Muscle of leg (tissue), 11 donors: ENCODE results near the gene TMEM163. TPM values are rescaled to one million over a fixed set of nuclear protein-coding genes. Genes with fewer than 3 reads are reported as not detected.
"Not testable (repeated sequence)": the region's sequence is repeated elsewhere in the genome, so short reads cannot be mapped to it uniquely, and the experiment has no call there.

Source experiments
- DNase-seq: peaks from one replicate; pipeline ENCODE4 v3.0.0; 2013
- H3K27ac ChIP-seq: one replicate; pipeline ENCODE4 v1.5.1; 2013; ENCODE audit warnings: mild to moderate bottlenecking, low read length, control low read depth
- H3K27me3 ChIP-seq: one replicate; pipeline ENCODE4 v1.6.1; 2013; ENCODE audit warnings: low read length; ENCODE audit not compliant: control insufficient read depth, insufficient read depth
- H3K36me3 ChIP-seq: one replicate; pipeline ENCODE4 v1.6.1; 2013; ENCODE audit warnings: low read length; ENCODE audit not compliant: control insufficient read depth, insufficient read depth
- H3K4me1 ChIP-seq: one replicate; pipeline ENCODE4 v1.6.1; 2013; ENCODE audit warnings: low read length; ENCODE audit not compliant: control insufficient read depth, insufficient read depth
- H3K4me3 ChIP-seq: one replicate; pipeline ENCODE4 v1.5.1; 2013; ENCODE audit warnings: low read length, control low read depth
- H3K9me3 ChIP-seq: replicated peaks from 2 replicates; pipeline ENCODE4 v1.6.1; 2013; ENCODE audit warnings: low read depth, low read length; ENCODE audit not compliant: control insufficient read depth
- WGBS: methylation state at CpG from one replicate; pipeline ENCODE4 v1.1.5; 2013; ENCODE audit warnings: missing lambda C conversion rate; ENCODE audit not compliant: insufficient coverage; 5-methylcytosine and 5-hydroxymethylcytosine counted together
- polyA plus RNA-seq, 8 donors: library from polyadenylated mRNA; unstranded; fragments of 120-200 nt; gene quantifications; one replicate each; pipeline versions ENCODE4 v1.2.1 to v1.2.3, GENCODE V29; 2013; ENCODE audit warnings: inconsistent platforms in 1 of 8, low replicate concordance in 1 of 8; ENCODE audit not compliant: insufficient read length in 8 of 8, insufficient read depth in 1 of 8
- total RNA-seq: library from RNA; stranded (reverse); fragments of 120-200 nt; gene quantifications from one replicate; pipeline ENCODE4 v1.2.4, GENCODE V29; 2013

TMEM163 gene
- total and polyA plus RNA-seq, 9 donors: 0.66 to 3.5 (median 1.8) TPM

DNA sequence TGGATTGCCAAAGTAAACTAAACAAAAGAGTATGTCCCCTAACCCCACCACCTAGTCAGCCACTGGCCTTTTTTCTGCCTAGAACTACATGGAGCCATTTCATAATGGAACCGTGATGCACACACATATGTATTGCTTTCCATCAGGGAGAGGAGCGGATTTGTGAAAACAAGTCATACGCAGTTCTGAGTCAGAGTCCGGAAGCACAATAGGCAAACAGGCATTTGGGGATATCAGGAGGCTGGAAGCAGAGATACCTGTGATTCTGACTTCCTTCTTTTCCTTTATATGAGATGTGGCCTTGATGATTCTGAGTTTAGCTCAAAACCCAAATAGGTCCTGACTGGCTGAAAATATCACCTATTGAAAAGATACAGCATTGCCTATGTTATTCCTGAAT is 93.5 kb downstream of the TMEM163 start:
- no peak overlapping the region for H3K27ac ChIP-seq
- no peaks in the 10 kb centered on the region for H3K4me1 ChIP-seq
- no peak overlapping the region for H3K4me3 ChIP-seq
- H3K27me3 ChIP-seq: no peaks in the 10 kb centered on the region
- WGBS: 80% methylated on average over 1 of the region's 4 CpGs
- no peak for DNase-seq
- H3K9me3 ChIP-seq: no peaks in the 10 kb centered on the region
- H3K36me3 ChIP-seq: no peaks in the 10 kb centered on the region

GRCh38 chr2:134623796-134624195 is 95.0 kb downstream of the TMEM163 start:
- peaks cover 2% of the 10 kb centered on the region for H3K9me3 ChIP-seq
- no peaks in the 10 kb centered on the region for H3K36me3 ChIP-seq
- no CpG with 5 or more reads among the region's 3 CpGs for WGBS
- H3K4me3 ChIP-seq: no peak overlapping the region
- no peaks in the 10 kb centered on the region for H3K4me1 ChIP-seq
- no peak for DNase-seq
- H3K27ac ChIP-seq: no peak overlapping the region
- no peaks in the 10 kb centered on the region for H3K27me3 ChIP-seq

DNA sequence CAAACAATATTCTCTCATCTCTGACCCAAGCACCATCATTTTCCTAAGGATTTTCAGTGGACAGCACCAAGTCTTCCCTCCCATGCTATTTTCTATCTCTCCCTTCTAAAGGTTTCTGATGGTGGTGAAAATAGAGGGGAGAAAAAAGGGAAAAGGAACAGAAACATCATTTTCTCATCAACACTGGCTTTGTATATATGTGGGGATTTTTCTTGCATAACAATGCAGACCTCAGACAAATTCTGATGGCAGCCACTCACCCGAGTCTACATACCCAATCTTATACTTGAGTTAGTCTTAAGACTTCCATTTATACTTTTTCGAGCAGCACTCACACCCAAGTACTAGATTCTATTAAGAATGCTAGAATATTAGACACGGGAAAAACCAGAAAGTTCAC is 95.8 kb downstream of the TMEM163 start:
- no peaks in the 10 kb centered on the region for H3K36me3 ChIP-seq
- no peak for DNase-seq
- no peaks in the 10 kb centered on the region for H3K27me3 ChIP-seq
- H3K4me3 ChIP-seq: no peak overlapping the region
- H3K27ac ChIP-seq: no peak overlapping the region
- no CpG with 5 or more reads among the region's 3 CpGs for WGBS
- H3K9me3 ChIP-seq: peaks cover 2% of the 10 kb centered on the region
- H3K4me1 ChIP-seq: no peaks in the 10 kb centered on the region

DNA sequence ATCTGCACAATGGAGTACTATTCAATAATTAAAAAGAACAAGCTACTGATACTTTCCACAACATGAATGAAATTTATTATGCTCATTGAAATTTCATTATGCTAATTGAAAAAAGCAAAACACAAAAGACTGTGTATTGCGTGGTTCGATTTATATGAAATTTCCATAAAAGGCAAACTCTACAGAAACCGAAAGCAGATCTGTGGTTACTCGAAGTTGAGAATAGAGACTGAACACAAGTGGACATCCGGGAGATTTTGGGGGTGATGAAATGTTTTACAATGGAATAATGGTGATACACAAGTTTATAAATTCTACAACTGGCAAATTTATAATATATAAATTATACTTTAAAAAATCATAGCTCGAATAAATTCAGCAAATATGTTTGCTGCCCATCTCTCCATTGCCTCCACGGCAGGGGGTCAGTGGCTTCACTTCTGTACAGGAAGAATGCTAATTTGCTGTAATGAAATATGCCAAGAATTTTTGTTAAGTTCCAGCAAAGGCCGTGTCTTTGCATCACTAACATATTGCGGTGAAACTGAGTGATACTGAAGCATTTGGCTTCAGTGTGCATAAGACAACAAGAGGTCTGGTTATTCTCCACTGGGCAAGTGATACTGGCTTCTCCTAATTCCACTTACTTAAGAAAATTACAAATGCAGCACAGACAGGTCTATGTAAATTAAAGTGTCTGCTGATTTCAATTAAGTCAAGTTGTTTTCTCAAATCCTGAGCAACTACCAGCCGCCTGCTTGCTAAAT is 96.7 kb downstream of the TMEM163 start:
- Histone ChIP-seq H3K27ac (no peak overlapping the region), H3K4me3 (no peak overlapping the region), H3K4me1 (no peaks in the 10 kb centered on the region), H3K9me3 (peaks cover 2% of the 10 kb centered on the region), H3K27me3 (no peaks in the 10 kb centered on the region), H3K36me3 (no peaks in the 10 kb centered on the region)
- 67% methylated on average over 2 of the region's 10 CpGs for WGBS
- DNase-seq: no peak

- WGBS: no CpG with 5 or more reads among the region's 4 CpGs
Observed at GRCh38 chr2:134619250-134619649, 99.5 kb downstream of the TMEM163 start.

GRCh38 chr2:134615480-134615879 is 103.3 kb downstream of the TMEM163 start:
- not testable (repeated sequence) for H3K27ac ChIP-seq, H3K4me3 ChIP-seq, H3K4me1 ChIP-seq, H3K27me3 ChIP-seq, H3K9me3 ChIP-seq, H3K36me3 ChIP-seq, DNase-seq
- 67% methylated on average over 1 of the region's 3 CpGs for WGBS

More at GRCh38 chr2:134619250-134619649, 99.5 kb downstream of the TMEM163 start:
- no peak overlapping the region for H3K4me3 ChIP-seq
- no peak overlapping the region for H3K27ac ChIP-seq
- no peaks in the 10 kb centered on the region for H3K36me3 ChIP-seq
- DNase-seq: no peak
- H3K4me1 ChIP-seq: no peaks in the 10 kb centered on the region
- peaks cover 2% of the 10 kb centered on the region for H3K9me3 ChIP-seq
- H3K27me3 ChIP-seq: no peaks in the 10 kb centered on the region

- DNase-seq: peak; percentile 49
- Histone ChIP-seq H3K27ac (peak overlapping the region; percentile 44), H3K4me1 (peaks cover 11% of the 10 kb centered on the region), H3K36me3 (no peaks in the 10 kb centered on the region), H3K4me3 (no peak overlapping the region), H3K9me3 (peaks cover 3% of the 10 kb centered on the region), H3K27me3 (no peaks in the 10 kb centered on the region)
- WGBS: 100% methylated on average over 1 of the region's 1 CpG
Observed at GRCh38 chr2:134611316-134611715, 107.5 kb downstream of the TMEM163 start.

- Histone ChIP-seq H3K27me3 (no peaks in the 10 kb centered on the region), H3K4me1 (peaks cover 11% of the 10 kb centered on the region), H3K36me3 (no peaks in the 10 kb centered on the region), H3K4me3 (no peak overlapping the region), H3K27ac (peak overlapping the region; percentile 44), H3K9me3 (peaks cover 3% of the 10 kb centered on the region)
- no CpG with 5 or more reads among the region's 2 CpGs for WGBS
- DNase-seq: peak; percentile 67
Observed at GRCh38 chr2:134610871-134611270, 107.9 kb downstream of the TMEM163 start.

DNA sequence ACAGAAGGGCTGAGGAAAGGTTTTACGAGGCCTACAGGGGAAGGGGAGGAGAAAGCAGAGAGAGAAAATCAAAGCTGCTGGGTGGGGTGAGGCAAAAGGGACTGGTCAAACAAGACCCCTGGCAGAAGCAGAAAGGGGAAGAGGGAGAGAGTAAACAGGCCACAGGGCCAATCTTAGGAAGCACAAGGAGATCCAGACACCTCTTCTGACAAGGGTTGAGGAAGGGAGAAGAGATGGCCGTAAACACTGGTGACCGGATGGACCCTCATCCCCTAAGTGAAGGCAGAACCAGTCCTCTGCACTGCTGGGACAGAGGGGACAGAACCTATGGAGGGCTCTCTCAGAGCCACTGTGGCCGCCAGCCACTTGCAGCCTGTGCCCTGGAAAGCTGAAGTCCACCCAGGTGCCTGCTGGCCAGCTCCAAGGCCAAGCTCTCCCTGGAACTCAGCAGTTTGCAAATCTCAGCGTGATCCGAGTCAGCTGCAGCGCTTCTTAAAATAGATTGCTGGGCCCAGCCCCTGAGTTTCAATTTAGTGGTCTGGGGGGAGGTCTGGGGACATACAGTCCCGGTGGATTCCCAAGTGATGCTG is 108.8 kb downstream of the TMEM163 start:
- no peak overlapping the region for H3K4me3 ChIP-seq
- peak; percentile 66 for DNase-seq
- H3K4me1 ChIP-seq: peaks cover 11% of the 10 kb centered on the region
- 56% methylated on average over 8 of the region's 8 CpGs for WGBS
- no peaks in the 10 kb centered on the region for H3K27me3 ChIP-seq
- H3K27ac ChIP-seq: peak overlapping the region; percentile 39
- peaks cover 3% of the 10 kb centered on the region for H3K9me3 ChIP-seq
- no peaks in the 10 kb centered on the region for H3K36me3 ChIP-seq

- DNase-seq: no peak
- H3K36me3 ChIP-seq: no peaks in the 10 kb centered on the region
Observed at GRCh38 chr2:134603966-134604365, 114.8 kb downstream of the TMEM163 start.

More at GRCh38 chr2:134603966-134604365, 114.8 kb downstream of the TMEM163 start:
- no peaks in the 10 kb centered on the region for H3K9me3 ChIP-seq
- no peak overlapping the region for H3K4me3 ChIP-seq
- no peak overlapping the region for H3K27ac ChIP-seq
- WGBS: 28% methylated on average over 3 of the region's 5 CpGs
- no peaks in the 10 kb centered on the region for H3K27me3 ChIP-seq
- no peaks in the 10 kb centered on the region for H3K4me1 ChIP-seq
